HG03060 (cell line): ENCODE data around the gene ACMSD.
"Not testable (repeated sequence)": the region's sequence is repeated elsewhere in the genome, so short reads cannot be mapped to it uniquely, and the experiment has no call there.

ENCODE experiments used
- ATAC-seq: cut with Tn5 transposase; IDR thresholded peaks from one replicate; pipeline ENCODE4 v1.9.1; 2021; ENCODE audit warnings: low read depth, moderate number of reproducible peaks; ENCODE audit not compliant: unreplicated experiment

Gene ACMSD

GRCh38 chr2:134838143-134838620 is at the start of gene ACMSD:
Gene ACMSD, plus strand, starts transcription at chr2:134838616. Its CDS starts 67 bp downstream, at chr2:134838683.
- ATAC-seq: no peak

GRCh38 chr2:134790487-134790886 is 47.9 kb upstream of the ACMSD start:
- no peak for ATAC-seq

DNA sequence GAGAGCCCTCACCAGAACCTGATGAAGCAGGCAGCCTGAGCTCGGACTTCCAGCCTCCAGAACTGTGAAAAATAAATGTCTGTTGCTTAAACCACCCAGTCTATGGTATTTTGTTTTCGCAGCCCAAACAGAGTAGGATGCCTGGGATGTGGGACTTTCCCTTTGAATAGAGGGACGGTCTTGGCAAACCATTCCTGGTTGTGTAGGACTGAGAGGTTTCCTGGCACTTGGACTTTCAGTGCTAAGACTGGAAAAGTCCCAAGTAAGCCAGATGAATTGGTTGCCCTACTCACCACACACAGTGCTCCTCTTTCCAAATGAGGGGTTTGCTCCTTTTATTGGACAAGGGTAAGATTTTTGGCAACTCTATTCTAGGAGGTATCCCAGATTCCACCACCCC is 46.8 kb upstream of the ACMSD start:
- ATAC-seq: no peak

- no peak for ATAC-seq
Observed at GRCh38 chr2:134792186-134792585, 46.2 kb upstream of the ACMSD start.

DNA sequence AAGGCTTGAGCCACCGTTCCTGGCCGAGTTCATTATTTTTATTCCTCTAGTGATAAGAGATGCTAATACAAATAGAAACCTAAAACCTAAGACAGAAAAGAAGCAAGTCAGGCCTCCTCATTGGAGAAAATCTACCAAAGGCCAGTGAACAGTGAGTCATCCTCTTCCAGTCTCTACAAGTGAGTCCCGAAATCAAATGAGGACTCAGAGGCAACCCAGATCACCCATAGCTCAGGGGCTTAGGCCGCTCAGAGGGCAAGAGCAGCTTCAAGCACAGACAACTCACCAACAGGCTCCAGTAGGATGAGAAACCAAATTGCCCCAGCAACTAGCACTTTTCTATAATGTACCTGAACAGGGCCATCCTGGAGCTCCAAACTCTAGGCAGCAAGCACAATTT is 42.7 kb upstream of the ACMSD start:
- ATAC-seq: no peak

- no peak for ATAC-seq
Observed at GRCh38 chr2:134796373-134796772, 42.0 kb upstream of the ACMSD start.

GRCh38 chr2:134799936-134800335 is 38.5 kb upstream of the ACMSD start:
- no peak for ATAC-seq

GRCh38 chr2:134800341-134800740 is 38.1 kb upstream of the ACMSD start:
- ATAC-seq: no peak

- ATAC-seq: not testable (repeated sequence)
Observed at GRCh38 chr2:134803609-134804405, 34.6 kb upstream of the ACMSD start.

- ATAC-seq: no peak
Observed at GRCh38 chr2:134815741-134816140, 22.7 kb upstream of the ACMSD start.

- ATAC-seq: no peak
Observed at GRCh38 chr2:134818321-134818720, 20.1 kb upstream of the ACMSD start.

DNA sequence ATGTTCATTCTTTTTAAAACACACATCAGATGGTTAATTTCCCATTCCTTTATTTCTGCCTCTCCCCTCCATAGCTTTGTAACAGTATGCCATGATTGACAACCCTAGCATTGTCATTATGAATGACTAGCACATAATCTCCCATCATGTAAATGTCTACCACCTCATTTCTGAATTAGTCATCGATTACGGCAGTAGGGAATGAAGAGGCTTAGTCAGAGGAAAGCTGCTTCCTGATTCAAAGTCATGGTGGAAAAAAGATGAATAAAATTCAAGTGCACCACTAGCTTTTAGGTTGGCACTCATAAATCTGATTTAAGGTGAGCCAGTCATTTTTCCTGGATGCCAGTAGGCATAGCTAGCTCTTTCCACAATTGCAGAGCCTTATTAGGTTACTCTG is 19.1 kb upstream of the ACMSD start:
- ATAC-seq: no peak

- no peak for ATAC-seq
Observed at GRCh38 chr2:134823431-134823830, 15.0 kb upstream of the ACMSD start.

- ATAC-seq: no peak
Observed at GRCh38 chr2:134823832-134824231, 14.6 kb upstream of the ACMSD start.

GRCh38 chr2:134825716-134826115 is 12.7 kb upstream of the ACMSD start:
- ATAC-seq: not testable (repeated sequence)

DNA sequence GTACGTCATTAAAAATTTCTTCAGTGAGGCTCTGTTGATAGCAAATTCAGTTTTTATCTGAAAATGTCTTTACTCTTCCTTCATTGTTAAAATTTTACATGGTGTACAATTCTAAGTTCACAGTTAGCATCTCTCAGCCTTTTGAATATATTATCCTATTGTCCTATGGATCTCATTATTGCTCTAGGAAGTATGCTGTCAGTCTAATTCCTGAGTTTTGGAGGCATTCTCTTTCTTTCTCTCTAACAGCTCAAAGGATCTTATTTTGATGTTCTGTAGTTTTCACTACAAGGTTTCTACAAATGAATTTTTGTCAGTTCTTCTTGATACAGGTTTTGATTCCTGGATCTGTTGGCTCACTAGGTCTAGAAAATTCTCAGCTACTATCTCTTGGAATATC is 2.9 kb upstream of the ACMSD start:
- no peak for ATAC-seq

DNA sequence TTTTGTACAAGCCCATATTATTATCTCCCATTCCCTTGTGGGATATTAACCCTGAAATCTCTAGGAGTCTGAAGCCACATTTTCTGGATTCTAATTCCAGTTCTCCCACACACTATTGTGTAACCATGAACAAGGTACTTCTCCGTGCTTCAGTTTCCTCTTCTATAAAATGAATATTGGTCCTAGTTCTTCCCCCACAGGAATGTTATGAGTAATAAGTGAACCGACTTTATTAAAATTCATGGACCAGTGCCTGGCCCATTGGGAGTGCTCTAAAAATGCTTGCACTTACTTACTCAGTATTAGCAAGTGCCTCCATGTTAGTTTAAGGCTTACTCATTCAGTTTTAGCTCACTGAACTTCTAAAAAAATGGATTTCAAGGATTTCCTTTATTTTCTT is 1.4 kb upstream of the ACMSD start:
- no peak for ATAC-seq

DNA sequence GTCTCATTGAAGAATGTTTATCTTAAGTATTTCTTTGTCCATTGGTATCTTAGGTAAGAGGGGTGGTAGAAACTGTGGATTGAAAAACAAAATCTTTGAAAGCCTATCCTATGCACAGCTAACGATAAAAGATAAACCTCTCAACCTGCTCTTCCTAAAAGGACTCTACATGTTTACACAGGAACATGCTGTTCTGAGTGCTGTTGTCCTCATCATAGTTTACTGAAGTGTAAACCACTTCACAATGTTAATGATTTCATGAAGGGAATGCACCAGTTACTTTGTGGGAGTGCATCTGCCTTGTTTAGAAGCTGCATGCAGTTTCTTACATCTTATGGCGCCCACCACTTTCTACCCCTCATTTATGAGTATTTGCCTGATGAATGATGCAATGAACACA is 1.2 kb downstream of the ACMSD start:
- no peak for ATAC-seq

DNA sequence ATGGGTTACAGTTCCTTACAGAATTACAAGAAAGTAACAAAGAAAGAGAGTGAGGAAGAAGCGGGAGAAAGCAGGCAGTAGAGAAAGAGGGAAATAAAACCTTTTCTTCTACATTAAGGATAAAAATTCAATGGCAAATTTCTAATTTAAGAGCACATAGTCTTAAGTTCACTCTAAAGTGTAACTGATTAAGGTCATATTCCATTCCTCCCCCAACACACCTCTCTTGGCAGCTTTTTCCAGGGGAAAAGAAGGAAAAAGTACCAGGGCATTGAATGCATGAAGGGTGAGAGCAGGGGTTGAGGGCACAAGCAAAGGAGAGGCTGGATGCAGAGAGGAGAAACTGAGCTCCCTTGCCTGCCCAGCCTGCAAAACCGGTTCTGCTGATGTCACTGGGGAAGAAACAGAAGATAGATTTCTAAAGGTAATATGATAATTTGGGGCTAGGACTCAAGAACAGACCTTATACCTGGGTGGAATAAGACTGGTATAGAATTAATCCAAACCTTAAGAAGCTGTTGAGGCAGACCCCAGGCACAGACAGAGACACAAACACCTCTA is 4.6 kb downstream of the ACMSD start:
- ATAC-seq: no peak

DNA sequence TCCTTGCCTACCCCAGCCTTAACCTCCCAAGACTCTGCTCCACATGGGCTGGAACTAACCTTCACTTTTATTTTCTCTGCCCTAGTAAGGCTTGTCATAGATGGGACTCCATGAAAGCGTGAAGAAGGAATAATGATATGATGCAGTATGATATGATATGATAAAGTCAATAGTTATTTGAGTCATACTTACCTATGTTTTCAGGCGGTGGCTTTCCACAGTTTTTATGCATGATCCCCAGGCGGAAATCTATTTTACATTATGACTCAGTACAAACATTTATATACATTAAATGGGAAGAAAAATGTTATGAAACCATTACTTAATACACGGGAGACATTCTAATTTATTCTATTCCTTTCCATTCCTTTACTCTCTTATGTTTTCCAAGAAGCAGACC is 5.6 kb downstream of the ACMSD start:
- no peak for ATAC-seq

- no peak for ATAC-seq
Observed at GRCh38 chr2:134845028-134845427, 6.6 kb downstream of the ACMSD start.

- no peak for ATAC-seq
Observed at GRCh38 chr2:134845719-134846118, 7.3 kb downstream of the ACMSD start.
